Natural killer cell treated with Interleukin-12 subunit alpha and Interleukin-12 subunit beta and Interleukin-15 and Interleukin-18, amount 100 ng/mL, for 72 hours (primary cell): ENCODE results near the gene ADIRF. TPM values are rescaled to one million over a fixed set of nuclear protein-coding genes. Genes with fewer than 3 reads are reported as not detected.

Source experiments
- total RNA-seq, 2 donors: library from RNA; stranded (reverse); gene quantifications; one replicate each; pipeline ENCODE4 v1.2.3, GENCODE V29; 2022

Gene ADIRF
- total RNA-seq, 2 donors from 2014 or later, result not detected

Other genes starting within 250 kb of the ADIRF start
- 10 to 100 TPM in 1 of 2 donors, 1 to 10 TPM in 1; 8.2 to 11.5 TPM for gene BMPR1A, start 211.9 kb upstream of the ADIRF start, total RNA-seq
- not detected for gene MMRN2, start 10.9 kb upstream of the ADIRF start, total RNA-seq
- not detected for gene SNCG, start 9.9 kb upstream of the ADIRF start, total RNA-seq
- gene FAM25A, start 51.8 kb downstream of the ADIRF start, total RNA-seq, result not detected
- 100 to 1,000 TPM; 111 to 120 TPM for gene GLUD1, start 126.4 kb downstream of the ADIRF start, total RNA-seq
- gene SHLD2, start 126.7 kb downstream of the ADIRF start, total RNA-seq, result 10 to 100 TPM; 19.2 to 43.3 TPM